Measurements from ENCODE around the gene DUOX2. TPM values are rescaled to one million over a fixed set of nuclear protein-coding genes. Genes with fewer than 3 reads are reported as not detected.

Gene DUOX2
- total RNA-seq, 1 experiment from 2014 or later = 0.44 TPM

DNA sequence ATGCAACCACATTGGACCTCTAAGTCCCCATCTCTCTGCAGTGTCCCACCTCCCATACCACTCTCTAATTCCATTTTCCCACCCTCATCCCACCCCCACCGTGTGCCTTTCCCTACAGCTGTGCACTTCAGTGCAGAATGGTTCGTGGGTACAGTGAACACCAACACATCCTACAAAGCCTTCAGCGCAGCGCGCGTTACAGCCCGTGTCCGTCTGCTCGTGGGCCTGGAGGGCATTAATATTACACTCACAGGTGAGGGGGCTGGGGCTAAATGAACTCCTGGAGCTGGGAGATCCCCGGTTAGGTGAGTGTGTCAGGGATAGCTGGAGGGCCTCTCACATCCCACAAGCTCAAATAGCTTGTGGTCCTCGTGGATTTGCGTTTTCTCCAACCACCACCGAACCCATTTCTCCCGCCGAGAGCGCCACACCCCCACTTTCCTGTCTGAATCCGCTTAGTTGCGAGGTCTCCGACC lies 2.1 kb upstream of the DUOX2 start:
- no peak for TF ChIP-seq SIN3A (IDR thresholded peaks at IDR 0.05; ENCODE audit: low read depth)
- no peak for TF ChIP-seq CEBPB (IDR thresholded peaks at IDR 0.05; ENCODE audit: low read depth)
- TF ChIP-seq POLR2A (IDR thresholded peaks at IDR 0.05; ENCODE audit: borderline replicate concordance, extremely low read depth, insufficient read depth, insufficient read length) = no peak
- no peak for TF ChIP-seq POLR2AphosphoS5 (IDR thresholded peaks at IDR 0.05; ENCODE audit: low read depth, low read length)
- TF ChIP-seq ZFX (IDR thresholded peaks at IDR 0.05) = no peak
- TF ChIP-seq, protein P1, sequence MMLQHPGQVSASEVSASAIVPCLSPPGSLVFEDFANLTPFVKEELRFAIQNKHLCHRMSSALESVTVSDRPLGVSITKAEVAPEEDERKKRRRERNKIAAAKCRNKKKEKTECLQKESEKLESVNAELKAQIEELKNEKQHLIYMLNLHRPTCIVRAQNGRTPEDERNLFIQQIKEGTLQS (IDR thresholded peaks at IDR 0.05) = no peak
- no peak for TF ChIP-seq RAD21 (IDR thresholded peaks at IDR 0.05; ENCODE audit: low read depth)
- no peak for TF ChIP-seq EZH2 (IDR thresholded peaks at IDR 0.05)
- no peak for TF ChIP-seq EZH2phosphoT487 (IDR thresholded peaks at IDR 0.05; ENCODE audit: borderline replicate concordance)
- TF ChIP-seq YY1 (IDR thresholded peaks at IDR 0.05; ENCODE audit: extremely low read depth, insufficient replicate concordance, low read depth, low read length) = no peak
- no peak for TF ChIP-seq EGR1 (IDR thresholded peaks at IDR 0.05; ENCODE audit: low read depth)
- TF ChIP-seq TCF7L2 (IDR thresholded peaks at IDR 0.05; ENCODE audit: borderline replicate concordance, extremely low read depth, insufficient read depth, insufficient read length) = no peak
- TF ChIP-seq, protein P2, sequence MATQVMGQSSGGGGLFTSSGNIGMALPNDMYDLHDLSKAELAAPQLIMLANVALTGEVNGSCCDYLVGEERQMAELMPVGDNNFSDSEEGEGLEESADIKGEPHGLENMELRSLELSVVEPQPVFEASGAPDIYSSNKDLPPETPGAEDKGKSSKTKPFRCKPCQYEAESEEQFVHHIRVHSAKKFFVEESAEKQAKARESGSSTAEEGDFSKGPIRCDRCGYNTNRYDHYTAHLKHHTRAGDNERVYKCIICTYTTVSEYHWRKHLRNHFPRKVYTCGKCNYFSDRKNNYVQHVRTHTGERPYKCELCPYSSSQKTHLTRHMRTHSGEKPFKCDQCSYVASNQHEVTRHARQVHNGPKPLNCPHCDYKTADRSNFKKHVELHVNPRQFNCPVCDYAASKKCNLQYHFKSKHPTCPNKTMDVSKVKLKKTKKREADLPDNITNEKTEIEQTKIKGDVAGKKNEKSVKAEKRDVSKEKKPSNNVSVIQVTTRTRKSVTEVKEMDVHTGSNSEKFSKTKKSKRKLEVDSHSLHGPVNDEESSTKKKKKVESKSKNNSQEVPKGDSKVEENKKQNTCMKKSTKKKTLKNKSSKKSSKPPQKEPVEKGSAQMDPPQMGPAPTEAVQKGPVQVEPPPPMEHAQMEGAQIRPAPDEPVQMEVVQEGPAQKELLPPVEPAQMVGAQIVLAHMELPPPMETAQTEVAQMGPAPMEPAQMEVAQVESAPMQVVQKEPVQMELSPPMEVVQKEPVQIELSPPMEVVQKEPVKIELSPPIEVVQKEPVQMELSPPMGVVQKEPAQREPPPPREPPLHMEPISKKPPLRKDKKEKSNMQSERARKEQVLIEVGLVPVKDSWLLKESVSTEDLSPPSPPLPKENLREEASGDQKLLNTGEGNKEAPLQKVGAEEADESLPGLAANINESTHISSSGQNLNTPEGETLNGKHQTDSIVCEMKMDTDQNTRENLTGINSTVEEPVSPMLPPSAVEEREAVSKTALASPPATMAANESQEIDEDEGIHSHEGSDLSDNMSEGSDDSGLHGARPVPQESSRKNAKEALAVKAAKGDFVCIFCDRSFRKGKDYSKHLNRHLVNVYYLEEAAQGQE (IDR thresholded peaks at IDR 0.05; ENCODE audit: low read depth) = no peak
- no peak for TF ChIP-seq SP1 (IDR thresholded peaks at IDR 0.05; ENCODE audit: low read depth)
- TF ChIP-seq ELF1 (IDR thresholded peaks at IDR 0.05; ENCODE audit: borderline replicate concordance, low read depth) = no peak
- TF ChIP-seq, protein P3, sequence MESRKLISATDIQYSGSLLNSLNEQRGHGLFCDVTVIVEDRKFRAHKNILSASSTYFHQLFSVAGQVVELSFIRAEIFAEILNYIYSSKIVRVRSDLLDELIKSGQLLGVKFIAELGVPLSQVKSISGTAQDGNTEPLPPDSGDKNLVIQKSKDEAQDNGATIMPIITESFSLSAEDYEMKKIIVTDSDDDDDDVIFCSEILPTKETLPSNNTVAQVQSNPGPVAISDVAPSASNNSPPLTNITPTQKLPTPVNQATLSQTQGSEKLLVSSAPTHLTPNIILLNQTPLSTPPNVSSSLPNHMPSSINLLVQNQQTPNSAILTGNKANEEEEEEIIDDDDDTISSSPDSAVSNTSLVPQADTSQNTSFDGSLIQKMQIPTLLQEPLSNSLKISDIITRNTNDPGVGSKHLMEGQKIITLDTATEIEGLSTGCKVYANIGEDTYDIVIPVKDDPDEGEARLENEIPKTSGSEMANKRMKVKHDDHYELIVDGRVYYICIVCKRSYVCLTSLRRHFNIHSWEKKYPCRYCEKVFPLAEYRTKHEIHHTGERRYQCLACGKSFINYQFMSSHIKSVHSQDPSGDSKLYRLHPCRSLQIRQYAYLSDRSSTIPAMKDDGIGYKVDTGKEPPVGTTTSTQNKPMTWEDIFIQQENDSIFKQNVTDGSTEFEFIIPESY (IDR thresholded peaks at IDR 0.05; ENCODE audit: extremely low read depth, insufficient replicate concordance, low read length) = no peak
- no peak for DNase-seq (ENCODE audit: low read depth, low spot score)
- BruUV-seq (replicated peaks) = no TSS peak
- Histone ChIP-seq H2AFZ (ENCODE audit: low read depth, low read length, poor library complexity, severe bottlenecking) (no peak overlapping the region), H3K9me2 (ENCODE audit: insufficient read depth) (no peaks in the 10 kb centered on the region), H3K27ac (ENCODE audit: low read depth, low read length) (no peak overlapping the region), H4K20me1 (ENCODE audit: insufficient read depth) (no peaks in the 10 kb centered on the region), H3K9ac (ENCODE audit: low read length) (no peak overlapping the region), H3K36me3 (ENCODE audit: control insufficient read depth in 1 of 2, insufficient read depth in 2 of 2, low read length in 2 of 2) (no peaks in the 10 kb centered on the region), H3K4me2 (ENCODE audit: low read length) (no peak overlapping the region), H3K9me3 (ENCODE audit: control insufficient read depth in 1 of 2, insufficient read depth in 1 of 2, low read depth in 1 of 2, low read length in 2 of 2) (no peaks in the 10 kb centered on the region), H3K4me1 (ENCODE audit: control insufficient read depth in 1 of 2, insufficient read depth in 2 of 2, low read length in 2 of 2) (peaks cover 0 to 4% of the 10 kb centered on the region in 2 experiments; a peak in 2 of 4 replicates), H3K79me2 (ENCODE audit: insufficient read depth, low read length) (no peaks in the 10 kb centered on the region), H3K27me3 (ENCODE audit: insufficient read depth, low read length) (no peaks in the 10 kb centered on the region), H3K4me3 (replicated peaks in 1 of 2; ENCODE audit: low read depth in 1 of 2, low read length in 2 of 2) (no peak overlapping the region)
- intact Hi-C loops (cut with micrococcal nuclease) = no loop called here
- ChIA-PET CTCF (no interaction called here), POLR2A (no interaction called here), RAD21 (ENCODE audit: low non-redundant PET in 1 of 2, low total read pairs in 2 of 2, uncharacterized antibody in 2 of 2, unreplicated experiment in 2 of 2) (no interaction called here)
- no peak for ATAC-seq

Data from HCT116 (cell line).